ENCODE measurements around the gene MICAL3. TPM values are rescaled to one million over a fixed set of nuclear protein-coding genes. Genes with fewer than 3 reads are reported as not detected.

Gene MICAL3
- total and polyA plus RNA-seq, 4 donors: 4.4 to 30.7 (median 15.4) TPM

DNA sequence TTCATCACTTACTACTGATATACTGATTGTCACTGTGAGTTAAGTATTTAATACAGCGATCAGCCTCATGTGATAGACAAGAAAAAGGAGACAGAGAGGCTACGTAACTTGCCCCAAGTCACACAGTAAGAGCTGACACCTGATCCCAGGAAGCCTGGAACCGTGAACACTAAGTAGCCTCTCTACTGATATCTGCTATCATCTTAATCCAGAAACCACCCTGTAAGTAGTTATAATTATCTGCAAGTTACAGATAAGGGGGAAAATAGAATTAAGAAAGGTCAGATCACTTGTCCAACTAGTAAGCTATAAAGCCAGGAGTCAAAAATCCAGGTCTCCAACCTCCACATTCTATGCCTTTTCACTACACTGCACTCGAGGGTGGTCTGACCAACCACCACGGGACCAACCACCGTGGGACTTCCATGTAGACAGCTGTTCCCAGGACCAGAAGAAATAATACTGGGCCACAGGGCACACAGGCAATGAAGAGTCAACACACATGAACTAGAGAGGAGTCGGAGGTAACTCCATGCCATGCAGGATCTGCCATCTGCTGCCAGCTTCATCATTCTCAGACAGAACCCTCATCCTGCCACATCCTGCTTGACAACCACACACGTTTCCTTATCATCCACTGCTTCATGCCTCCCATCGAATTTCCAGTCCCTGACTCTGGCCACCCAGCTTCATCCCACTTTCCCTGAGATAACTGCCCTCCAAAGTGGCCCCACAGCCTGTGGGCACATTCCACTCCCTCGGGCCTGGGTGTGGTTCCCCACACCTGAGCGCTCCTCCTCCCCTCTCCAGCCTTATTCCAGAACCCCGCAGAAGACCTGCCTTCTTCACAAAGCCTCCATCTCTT, 58.6 kb downstream of the MICAL3 start:
- Histone ChIP-seq H3K9me3 (ENCODE audit: control insufficient read depth in 4 of 4, insufficient read depth in 3 of 4, low read length in 3 of 4) (no peaks in the 10 kb centered on the region), H3K4me1 (ENCODE audit: control insufficient read depth in 5 of 5, insufficient read depth in 5 of 5, low read length in 5 of 5) (peaks cover 6 to 49% (median 15%) of the 10 kb centered on the region in 5 donors), H3K27ac (ENCODE audit: low read depth in 1 of 2, low read length in 1 of 2) (no peak overlapping the region), H3K27me3 (ENCODE audit: control insufficient read depth in 3 of 3, insufficient read depth in 3 of 3, low read length in 2 of 3) (no peaks in the 10 kb centered on the region), H3K9ac (ENCODE audit: insufficient read depth in 1 of 2, low read length in 2 of 2) (no peak overlapping the region), H3K4me3 (no peak overlapping the region), H3K36me3 (ENCODE audit: control insufficient read depth in 4 of 4, insufficient read depth in 4 of 4, low read length in 4 of 4) (no peaks in the 10 kb centered on the region)
- TF ChIP-seq, protein P1, sequence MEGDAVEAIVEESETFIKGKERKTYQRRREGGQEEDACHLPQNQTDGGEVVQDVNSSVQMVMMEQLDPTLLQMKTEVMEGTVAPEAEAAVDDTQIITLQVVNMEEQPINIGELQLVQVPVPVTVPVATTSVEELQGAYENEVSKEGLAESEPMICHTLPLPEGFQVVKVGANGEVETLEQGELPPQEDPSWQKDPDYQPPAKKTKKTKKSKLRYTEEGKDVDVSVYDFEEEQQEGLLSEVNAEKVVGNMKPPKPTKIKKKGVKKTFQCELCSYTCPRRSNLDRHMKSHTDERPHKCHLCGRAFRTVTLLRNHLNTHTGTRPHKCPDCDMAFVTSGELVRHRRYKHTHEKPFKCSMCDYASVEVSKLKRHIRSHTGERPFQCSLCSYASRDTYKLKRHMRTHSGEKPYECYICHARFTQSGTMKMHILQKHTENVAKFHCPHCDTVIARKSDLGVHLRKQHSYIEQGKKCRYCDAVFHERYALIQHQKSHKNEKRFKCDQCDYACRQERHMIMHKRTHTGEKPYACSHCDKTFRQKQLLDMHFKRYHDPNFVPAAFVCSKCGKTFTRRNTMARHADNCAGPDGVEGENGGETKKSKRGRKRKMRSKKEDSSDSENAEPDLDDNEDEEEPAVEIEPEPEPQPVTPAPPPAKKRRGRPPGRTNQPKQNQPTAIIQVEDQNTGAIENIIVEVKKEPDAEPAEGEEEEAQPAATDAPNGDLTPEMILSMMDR (IDR thresholded peaks at IDR 0.05; ENCODE audit: control extremely low read depth, extremely low read depth): no peak
- no peak for DNase-seq
- no peak for ATAC-seq (ENCODE audit: insufficient read depth, low FRiP score)
- 74 to 78% methylated on average over 12 of the region's 12 CpGs for WGBS, 2 donors

DNA sequence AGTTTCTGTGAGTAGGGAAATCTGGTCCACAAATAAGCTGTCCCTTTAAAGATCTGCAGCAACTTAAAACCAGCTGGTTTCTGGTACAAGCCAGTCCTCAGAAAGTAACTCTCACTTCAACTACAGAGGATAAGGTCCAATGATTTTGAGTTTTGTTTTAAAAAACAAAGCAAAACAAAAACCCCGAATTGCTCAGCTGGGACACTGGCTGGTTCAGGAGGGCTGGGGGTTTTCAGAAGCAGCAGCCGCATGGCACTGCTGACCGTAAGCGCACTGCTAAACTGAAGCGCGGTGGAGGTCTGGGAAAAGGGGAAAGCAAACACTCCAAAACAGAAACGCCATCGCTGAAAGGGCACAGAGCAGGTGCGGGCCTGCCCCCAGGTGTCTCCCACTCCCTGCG, 59.7 kb downstream of the MICAL3 start:
- Histone ChIP-seq H3K27me3 (ENCODE audit: control insufficient read depth in 3 of 3, insufficient read depth in 3 of 3, low read length in 2 of 3) (no peaks in the 10 kb centered on the region), H3K27ac (ENCODE audit: low read depth in 1 of 2, low read length in 1 of 2) (no peak overlapping the region), H3K36me3 (ENCODE audit: control insufficient read depth in 4 of 4, insufficient read depth in 4 of 4, low read length in 4 of 4) (no peaks in the 10 kb centered on the region), H3K9me3 (ENCODE audit: control insufficient read depth in 4 of 4, insufficient read depth in 3 of 4, low read length in 3 of 4) (no peaks in the 10 kb centered on the region), H3K9ac (ENCODE audit: insufficient read depth in 1 of 2, low read length in 2 of 2) (peak overlapping the region in 1 of 2 donors; percentile 68), H3K4me1 (ENCODE audit: control insufficient read depth in 5 of 5, insufficient read depth in 5 of 5, low read length in 5 of 5) (peaks cover 6 to 48% (median 8%) of the 10 kb centered on the region in 5 donors), H3K4me3 (no peak overlapping the region)
- ATAC-seq (ENCODE audit: insufficient read depth, low FRiP score) (no peak), DNase-seq (peak; percentile 45 to 84 (median 76))
- 66 to 76% methylated on average over 10 of the region's 10 CpGs for WGBS, 2 donors
- TF ChIP-seq, protein P1 (IDR thresholded peaks at IDR 0.05; ENCODE audit: control extremely low read depth, extremely low read depth): no peak

DNA sequence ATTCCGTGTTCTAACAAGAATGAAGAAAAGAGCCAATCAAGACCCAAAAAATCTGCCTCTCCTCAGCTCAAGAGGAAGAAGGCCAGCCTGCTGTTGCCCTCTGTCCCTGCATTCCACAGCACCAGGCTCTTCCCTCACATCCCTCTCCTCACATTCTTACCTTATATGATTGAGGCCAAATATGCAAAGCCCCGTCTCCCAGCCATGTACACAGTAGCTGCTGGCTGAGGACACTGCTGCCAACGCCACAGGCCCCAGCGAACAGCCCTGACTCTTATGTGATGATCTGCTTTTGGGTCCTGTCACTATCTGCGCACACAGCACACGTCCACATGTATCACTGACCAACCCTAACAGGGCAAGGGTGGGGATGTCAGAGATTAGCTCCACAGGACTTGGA, 60.2 kb downstream of the MICAL3 start:
- H3K4me1 ChIP-seq (ENCODE audit: control insufficient read depth in 5 of 5, insufficient read depth in 5 of 5, low read length in 5 of 5): peaks cover 6 to 43% (median 8%) of the 10 kb centered on the region in 5 donors
- TF ChIP-seq, protein P1 (IDR thresholded peaks at IDR 0.05; ENCODE audit: control extremely low read depth, extremely low read depth): no peak
- H3K27ac ChIP-seq (ENCODE audit: low read depth in 1 of 2, low read length in 1 of 2): no peak overlapping the region
- 74 to 84% methylated on average over 6 of the region's 6 CpGs for WGBS, 2 donors
- no peak overlapping the region for H3K4me3 ChIP-seq
- DNase-seq (peak in 1 of 3 donors; percentile 49), ATAC-seq (ENCODE audit: insufficient read depth, low FRiP score) (no peak)
- H3K36me3 ChIP-seq (ENCODE audit: control insufficient read depth in 4 of 4, insufficient read depth in 4 of 4, low read length in 4 of 4): no peaks in the 10 kb centered on the region
- H3K9me3 ChIP-seq (ENCODE audit: control insufficient read depth in 4 of 4, insufficient read depth in 3 of 4, low read length in 3 of 4): no peaks in the 10 kb centered on the region
- peak overlapping the region in 1 of 2 donors; percentile 68 for H3K9ac ChIP-seq (ENCODE audit: insufficient read depth in 1 of 2, low read length in 2 of 2)
- H3K27me3 ChIP-seq (ENCODE audit: control insufficient read depth in 3 of 3, insufficient read depth in 3 of 3, low read length in 2 of 3): no peaks in the 10 kb centered on the region
